Measurements from ENCODE around the gene NTNG1.

Gene NTNG1

GRCh38 chr1:107328087-107328486 lies 187.2 kb downstream of the NTNG1 start:
- DNase-seq (ENCODE audit: low spot score) = no peak

GRCh38 chr1:107339775-107340174 lies 198.9 kb downstream of the NTNG1 start:
- no peak for DNase-seq (ENCODE audit: low spot score)

- DNase-seq (ENCODE audit: low spot score) = no peak
Observed at GRCh38 chr1:107342316-107342715, 201.5 kb downstream of the NTNG1 start.

DNA sequence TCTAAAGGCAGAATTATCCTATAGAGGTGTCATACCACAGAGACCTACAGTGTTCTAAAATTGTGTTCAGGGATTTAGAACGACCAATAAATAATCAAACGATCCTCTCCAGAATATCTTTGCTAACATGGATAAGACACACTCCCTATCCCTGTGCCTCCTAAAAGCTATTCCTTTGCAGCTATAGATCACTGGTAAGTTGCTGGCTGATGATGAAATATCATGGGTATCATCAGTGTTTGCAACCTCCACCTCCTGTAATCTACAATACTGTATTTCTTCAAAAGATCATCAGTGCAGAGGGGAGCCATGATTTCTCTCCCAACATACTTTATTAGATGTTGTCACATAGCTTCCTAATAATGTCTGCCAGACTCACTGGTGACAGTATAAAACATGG lies 201.9 kb downstream of the NTNG1 start:
- DNase-seq (ENCODE audit: low spot score) = no peak

DNA sequence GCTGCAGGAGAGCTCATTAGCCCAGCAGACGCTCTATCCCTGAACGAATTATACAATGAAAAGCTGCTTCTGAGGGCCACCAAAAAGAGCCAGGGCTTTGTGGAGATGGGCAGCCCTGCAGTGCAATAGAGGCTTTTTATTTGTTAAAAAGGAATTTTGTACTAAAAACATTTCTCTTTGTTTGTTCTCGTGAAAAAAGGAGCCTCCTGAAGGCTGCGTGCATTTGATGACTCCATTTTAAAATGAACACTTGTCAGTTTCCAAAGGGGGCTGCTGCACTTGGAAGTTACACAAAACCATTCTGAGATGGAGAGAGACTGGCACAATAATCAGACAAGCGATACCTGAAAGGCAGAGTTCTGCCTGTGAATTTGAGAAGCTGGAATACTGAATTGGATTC lies 202.8 kb downstream of the NTNG1 start:
- no peak for DNase-seq (ENCODE audit: low spot score)

GRCh38 chr1:107344268-107344760 lies 203.5 kb downstream of the NTNG1 start:
- DNase-seq (ENCODE audit: low spot score) = no peak

GRCh38 chr1:107344836-107345235 lies 204.0 kb downstream of the NTNG1 start:
- DNase-seq (ENCODE audit: low spot score) = no peak

GRCh38 chr1:107352850-107353249 lies 212.0 kb downstream of the NTNG1 start:
- DNase-seq (ENCODE audit: low spot score) = no peak

GRCh38 chr1:107357376-107357775 lies 216.5 kb downstream of the NTNG1 start:
- no peak for DNase-seq (ENCODE audit: low spot score)

GRCh38 chr1:107358619-107359327 lies 217.9 kb downstream of the NTNG1 start:
- DNase-seq (ENCODE audit: low spot score) = no peak

- DNase-seq (ENCODE audit: low spot score) = no peak
Observed at GRCh38 chr1:107359472-107360241, 218.8 kb downstream of the NTNG1 start.

DNA sequence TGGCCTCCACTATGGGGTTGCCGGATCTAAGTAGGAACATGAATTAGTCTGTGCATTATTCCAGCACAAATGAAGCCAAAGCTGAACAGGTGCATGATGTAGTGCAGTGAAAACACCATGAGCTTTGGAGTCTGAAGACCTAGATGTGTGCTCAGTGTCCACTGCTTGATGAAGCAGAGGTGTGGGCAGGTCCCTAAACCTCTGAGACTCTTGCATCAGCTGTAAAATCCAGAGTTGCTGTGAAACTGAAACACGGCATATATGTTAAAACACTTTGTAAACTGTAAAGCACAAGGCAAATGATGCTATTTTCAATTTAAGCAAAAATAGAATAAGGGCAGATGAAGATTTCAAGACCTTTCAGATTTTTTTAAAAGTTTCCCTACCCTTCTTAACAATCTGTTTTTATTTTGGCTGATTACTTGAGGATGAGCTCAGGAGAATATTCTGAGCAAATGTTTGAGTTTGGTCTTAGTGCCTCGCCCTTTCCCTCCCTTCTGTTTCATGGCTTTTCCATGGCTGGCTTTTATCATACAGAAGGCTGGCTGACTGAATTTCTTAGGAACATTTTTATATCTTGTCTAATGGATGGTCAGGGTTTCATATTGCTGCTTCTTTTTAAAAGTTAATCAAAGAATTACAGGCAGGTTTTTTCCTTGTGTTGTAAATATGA lies 221.8 kb downstream of the NTNG1 start:
- no peak for DNase-seq (ENCODE audit: low spot score)

- DNase-seq (ENCODE audit: low spot score) = no peak
Observed at GRCh38 chr1:107363154-107363553, 222.3 kb downstream of the NTNG1 start.

DNA sequence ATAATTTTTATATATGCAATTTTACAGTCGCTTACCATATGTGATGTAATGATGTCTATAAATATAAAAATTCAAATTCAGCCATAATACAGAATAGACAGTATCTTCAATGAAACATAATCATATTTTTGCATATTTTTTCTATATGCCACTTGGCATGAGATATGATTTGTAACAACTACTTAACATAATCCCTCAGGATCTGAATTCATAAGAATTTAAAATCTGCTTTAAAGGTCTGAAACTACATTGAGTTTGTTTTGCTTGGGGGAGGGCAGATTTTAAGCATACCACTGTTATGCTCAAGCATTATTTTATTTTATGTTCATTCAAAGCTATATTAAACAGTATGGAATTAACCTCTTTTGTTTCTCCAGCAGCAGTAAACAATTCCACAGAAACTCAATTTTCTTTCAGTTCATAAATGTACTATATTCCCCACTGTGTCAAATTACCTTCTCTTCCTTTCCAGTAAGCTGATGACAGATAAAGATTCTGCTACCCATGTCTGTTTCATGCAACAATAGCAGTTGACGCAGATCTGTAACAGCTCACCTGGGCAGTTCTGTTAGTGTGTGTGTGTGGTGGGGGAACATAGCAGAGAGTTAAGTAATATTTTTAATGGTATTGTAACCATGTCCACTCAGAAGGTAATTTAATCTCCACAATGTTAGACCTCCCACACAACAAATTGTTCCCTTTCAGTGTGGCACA lies 224.8 kb downstream of the NTNG1 start:
- DNase-seq (ENCODE audit: low spot score) = no peak

- DNase-seq (ENCODE audit: low spot score) = no peak
Observed at GRCh38 chr1:107378426-107378825, 237.6 kb downstream of the NTNG1 start.

DNA sequence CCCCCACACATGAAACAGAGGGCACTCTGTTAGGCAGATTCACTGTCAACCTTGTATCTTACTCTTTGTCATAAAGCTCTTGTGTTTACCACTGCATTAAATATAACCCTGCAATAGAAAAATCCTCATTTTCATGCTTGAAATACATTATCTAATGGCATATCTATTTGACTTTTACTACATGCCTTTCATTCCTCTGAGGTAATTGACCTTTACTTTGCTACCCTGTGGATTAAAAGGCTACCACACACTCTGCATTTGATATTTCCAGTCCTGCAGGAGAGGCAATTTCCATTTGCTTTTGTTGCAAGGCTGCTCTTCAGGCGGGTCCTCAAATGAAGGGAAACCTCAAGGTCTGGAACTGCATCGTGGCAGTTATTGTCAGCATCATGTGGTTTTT lies 238.0 kb downstream of the NTNG1 start:
- no peak for DNase-seq (ENCODE audit: low spot score)

GRCh38 chr1:107379826-107380225 lies 239.0 kb downstream of the NTNG1 start:
- no peak for DNase-seq (ENCODE audit: low spot score)

GRCh38 chr1:107389410-107390396 lies 248.9 kb downstream of the NTNG1 start:
- no peak for DNase-seq (ENCODE audit: low spot score)

DNA sequence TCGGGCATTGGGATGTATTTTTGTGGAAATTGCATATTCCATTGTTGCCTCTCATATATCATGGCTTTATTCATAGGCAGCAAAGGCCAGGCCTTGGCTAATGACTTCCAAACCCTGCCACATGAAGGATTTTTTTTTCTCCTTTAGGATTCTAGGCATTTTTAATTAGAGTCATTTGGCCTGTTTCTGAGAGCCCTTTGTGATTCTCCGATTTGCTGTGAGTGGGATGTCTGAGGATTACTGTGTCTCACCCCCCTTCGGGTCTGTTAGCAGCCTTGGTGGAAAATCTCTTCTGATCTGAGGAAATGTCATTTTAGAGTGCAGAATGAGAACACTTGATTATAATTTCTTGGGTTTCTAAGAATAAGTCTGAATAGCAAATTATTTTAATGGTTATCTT lies 253.5 kb downstream of the NTNG1 start:
- no peak for DNase-seq (ENCODE audit: low spot score)

DNA sequence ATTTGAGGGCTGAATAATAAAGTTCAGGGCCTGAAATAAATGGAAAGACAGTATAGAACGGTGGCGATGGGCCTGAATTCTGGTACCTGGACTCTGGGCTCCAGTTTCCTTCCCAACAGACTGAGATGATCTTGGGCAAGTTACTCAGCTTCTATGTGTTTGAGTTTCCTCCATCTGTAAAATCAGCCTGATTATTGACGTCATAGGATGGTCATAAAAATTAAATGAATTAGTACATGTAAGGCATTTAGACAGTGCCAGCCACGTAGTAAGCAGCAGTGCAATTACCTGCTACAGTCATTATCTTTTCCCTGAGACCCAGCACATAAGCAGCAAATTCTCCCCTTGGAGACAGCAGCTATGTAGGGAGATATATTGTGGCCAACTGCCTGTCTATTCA lies 260.9 kb downstream of the NTNG1 start:
- no peak for DNase-seq (ENCODE audit: low spot score)

GRCh38 chr1:107404756-107405155 lies 263.9 kb downstream of the NTNG1 start:
- DNase-seq (ENCODE audit: low spot score) = no peak

Measured in left forelimb (tissue), 1 donor.